Keratinocyte (primary cell): ENCODE measurements around the gene STK32B. TPM values are rescaled to one million over a fixed set of nuclear protein-coding genes. Genes with fewer than 3 reads are reported as not detected.

Experiments used
- DNase-seq: peaks from one replicate; pipeline ENCODE4 v3.0.0-alpha.2; 2011; ENCODE audit warnings: low read depth, missing footprints, low spot score
- FAIRE-seq: peaks from 2 replicates; lab custom pipeline; 2011; peaks lifted over from hg19 to GRCh38; lab: Jason Lieb, UNC
- H2AFZ ChIP-seq: 2 replicates; pipeline ENCODE4 v1.6.0; 2012; ENCODE audit warnings: low read length, control low read depth, inconsistent platforms; ENCODE audit not compliant: control insufficient read depth
- H3K27ac ChIP-seq: 2 replicates; pipeline ENCODE4 v1.5.1; 2011; ENCODE audit warnings: low read length; ENCODE audit not compliant: control insufficient read depth, insufficient read depth
- H3K27me3 ChIP-seq: 3 replicates; pipeline ENCODE4 v1.6.0; 2011; ENCODE audit warnings: low read length; ENCODE audit not compliant: control insufficient read depth, insufficient read depth; ENCODE audit errors: extremely low read depth
- H3K36me3 ChIP-seq, 2 experiments: 2 replicates in 1 of 2; 3 replicates in 1 of 2; pipeline ENCODE4 v1.5.1; 2011; ENCODE audit warnings: low read length in 2 of 2, mild to moderate bottlenecking in 1 of 2; ENCODE audit not compliant: control insufficient read depth in 2 of 2, insufficient read depth in 2 of 2; ENCODE audit errors: extremely low read depth in 1 of 2
- H3K4me1 ChIP-seq: 3 replicates; pipeline ENCODE4 v1.5.1; 2011; ENCODE audit warnings: low read length; ENCODE audit not compliant: control insufficient read depth, insufficient read depth; ENCODE audit errors: extremely low read depth
- H3K4me2 ChIP-seq: 3 replicates; pipeline ENCODE4 v1.6.0; 2011; ENCODE audit warnings: low read depth, low read length; ENCODE audit not compliant: control insufficient read depth, insufficient read depth; ENCODE audit errors: extremely low read depth
- H3K4me3 ChIP-seq, 3 experiments: fragments of 200-600 bp in 1 of 3; sonication (generic) in 1 of 3; 2 replicates in 2 of 3; 3 replicates in 1 of 3; pipeline ENCODE4 v1.5.1; 2011 to 2016; ENCODE audit warnings: low read length in 3 of 3, mild to moderate bottlenecking in 3 of 3, control low read depth in 2 of 3, inconsistent platforms in 1 of 3, low read depth in 1 of 3, mixed read lengths in 1 of 3, mixed run types in 1 of 3, moderate library complexity in 1 of 3; ENCODE audit not compliant: control insufficient read depth in 2 of 3, insufficient read depth in 2 of 3; ENCODE audit errors: extremely low read depth in 1 of 3
- H3K79me2 ChIP-seq: 2 replicates; pipeline ENCODE4 v1.6.0; 2012; ENCODE audit warnings: low read length; ENCODE audit not compliant: control insufficient read depth, insufficient read depth
- H3K9ac ChIP-seq: 3 replicates; pipeline ENCODE4 v1.6.0; 2011; ENCODE audit warnings: low read length; ENCODE audit not compliant: control insufficient read depth, insufficient read depth; ENCODE audit errors: extremely low read depth
- H3K9me1 ChIP-seq: 3 replicates; pipeline ENCODE4 v1.6.0; 2011; ENCODE audit warnings: low read length; ENCODE audit not compliant: control insufficient read depth, insufficient read depth; ENCODE audit errors: extremely low read depth
- H3K9me3 ChIP-seq: 2 replicates; pipeline ENCODE4 v1.5.1; 2012; ENCODE audit warnings: low read depth, low read length; ENCODE audit not compliant: control insufficient read depth
- H4K20me1 ChIP-seq: 3 replicates; pipeline ENCODE4 v1.6.0; 2011; ENCODE audit warnings: low read length; ENCODE audit not compliant: control insufficient read depth, insufficient read depth; ENCODE audit errors: extremely low read depth
- EZH2 ChIP-seq: IDR thresholded peaks from one replicate; pipeline ENCODE4 v1.6.1; 2012; ENCODE audit warnings: inconsistent platforms, mild to moderate bottlenecking, low read length, moderate library complexity
- dilution Hi-C: fragments of 300-500 bp; cut with MboI; formaldehyde crosslinking; loops from one replicate; pipeline ENCODE4 v1.7.0; 2020; ENCODE audit warnings: low sequenced_read_pairs; ENCODE audit not compliant: extremely low pct_ligation_motif_present
- polyA plus RNA-seq, 5 experiments: library from polyadenylated mRNA; depleted of rRNA in 3 of 5; stranded (reverse) in 3 of 5; stranded (forward) in 1 of 5; unstranded in 1 of 5; fragments of >200 nt; gene quantifications; 1 replicate in 1 of 5; 2 replicates in 3 of 5; 3 replicates in 1 of 5; pipeline versions ENCODE4 v1.2.1 to v1.2.3, GENCODE V29; 2011 to 2012; ENCODE audit warnings: missing spikeins in 2 of 5, low read depth in 1 of 5, low replicate concordance in 1 of 5
- TF ChIP-seq, protein P1 (sequence below), 3 experiments: IDR thresholded peaks in 1 of 3; conservative IDR thresholded peaks in 1 of 3; optimal IDR thresholded peaks in 1 of 3; 2 replicates in 2 of 3; 3 replicates in 1 of 3; pipeline versions ENCODE3 to v1.5.1; 2011; ENCODE audit warnings: low read length in 3 of 3, mild to moderate bottlenecking in 3 of 3, moderate library complexity in 2 of 3, control low read depth in 1 of 3, inconsistent platforms in 1 of 3; ENCODE audit not compliant: insufficient read depth in 2 of 3; ENCODE audit errors: extremely low read depth in 1 of 3

STK32B gene
- polyA plus RNA-seq, 1 donor (not counting 4 experiments of a cell fraction or from before 2014, with no cell fraction given), result 3.4 TPM

DNA sequence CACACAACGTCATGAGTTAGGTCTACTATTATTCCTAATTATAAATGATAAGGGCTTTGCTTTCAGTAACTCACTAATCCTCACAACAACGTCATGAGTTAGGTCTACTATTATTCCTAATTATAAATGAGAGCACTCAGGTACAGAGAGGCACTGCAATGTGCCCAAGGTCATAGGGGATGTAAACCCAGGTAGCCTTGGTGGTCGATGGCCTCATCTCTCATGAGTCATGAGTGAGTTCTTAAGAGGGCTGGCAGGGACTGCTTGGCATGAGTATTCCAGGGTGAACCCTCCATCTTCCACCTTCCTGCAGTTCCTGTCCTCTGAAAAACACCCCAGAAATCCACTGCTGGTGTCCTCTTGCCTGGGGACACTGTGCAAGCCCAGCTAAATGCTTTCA lies 317.1 kb downstream of the STK32B start:
- Histone ChIP-seq H3K27ac (no peak overlapping the region), H3K79me2 (no peaks in the 10 kb centered on the region), H3K4me3 (no peak overlapping the region), H3K9me1 (no peaks in the 10 kb centered on the region), H3K27me3 (no peaks in the 10 kb centered on the region), H3K4me1 (peaks cover 24% of the 10 kb centered on the region), H3K4me2 (no peak overlapping the region), H3K9ac (no peak overlapping the region), H3K9me3 (no peaks in the 10 kb centered on the region), H3K36me3 (no peaks in the 10 kb centered on the region), H2AFZ (no peak overlapping the region), H4K20me1 (no peaks in the 10 kb centered on the region)
- FAIRE-seq, result no peak
- dilution Hi-C loops, result no loop called here
- DNase-seq, result no peak
- TF ChIP-seq, protein P1, sequence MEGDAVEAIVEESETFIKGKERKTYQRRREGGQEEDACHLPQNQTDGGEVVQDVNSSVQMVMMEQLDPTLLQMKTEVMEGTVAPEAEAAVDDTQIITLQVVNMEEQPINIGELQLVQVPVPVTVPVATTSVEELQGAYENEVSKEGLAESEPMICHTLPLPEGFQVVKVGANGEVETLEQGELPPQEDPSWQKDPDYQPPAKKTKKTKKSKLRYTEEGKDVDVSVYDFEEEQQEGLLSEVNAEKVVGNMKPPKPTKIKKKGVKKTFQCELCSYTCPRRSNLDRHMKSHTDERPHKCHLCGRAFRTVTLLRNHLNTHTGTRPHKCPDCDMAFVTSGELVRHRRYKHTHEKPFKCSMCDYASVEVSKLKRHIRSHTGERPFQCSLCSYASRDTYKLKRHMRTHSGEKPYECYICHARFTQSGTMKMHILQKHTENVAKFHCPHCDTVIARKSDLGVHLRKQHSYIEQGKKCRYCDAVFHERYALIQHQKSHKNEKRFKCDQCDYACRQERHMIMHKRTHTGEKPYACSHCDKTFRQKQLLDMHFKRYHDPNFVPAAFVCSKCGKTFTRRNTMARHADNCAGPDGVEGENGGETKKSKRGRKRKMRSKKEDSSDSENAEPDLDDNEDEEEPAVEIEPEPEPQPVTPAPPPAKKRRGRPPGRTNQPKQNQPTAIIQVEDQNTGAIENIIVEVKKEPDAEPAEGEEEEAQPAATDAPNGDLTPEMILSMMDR (optimal IDR thresholded peaks at IDR 0.05 in 1 of 3, IDR thresholded peaks at IDR 0.05 in 1 of 3, conservative IDR thresholded peaks at IDR 0.05 in 1 of 3; ENCODE audit: extremely low read depth in 1 of 3, insufficient read depth in 2 of 3, low read length in 3 of 3), result no peak
- TF ChIP-seq EZH2, result no peak

DNA sequence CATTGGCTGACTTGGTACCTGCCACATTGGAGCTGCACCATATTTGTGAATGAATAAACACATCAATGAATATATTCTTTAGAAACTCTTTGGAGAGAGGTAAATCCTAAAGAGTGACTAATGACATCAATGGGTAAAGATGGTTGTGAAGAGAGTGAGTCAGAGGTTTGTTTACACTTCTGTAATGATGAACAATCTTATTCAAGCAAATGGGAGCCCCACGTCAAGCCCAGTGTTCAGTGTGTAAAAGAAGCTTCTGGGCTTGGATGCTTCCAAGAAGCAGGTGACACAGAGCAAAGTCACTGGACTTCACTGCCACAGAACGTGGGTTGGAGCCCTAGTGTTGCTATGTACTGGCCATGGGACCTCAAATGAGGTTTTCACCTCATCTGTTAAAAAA lies 319.0 kb downstream of the STK32B start:
- Histone ChIP-seq H3K36me3 (no peaks in the 10 kb centered on the region), H3K9me3 (no peaks in the 10 kb centered on the region), H3K9ac (no peak overlapping the region), H2AFZ (no peak overlapping the region), H3K79me2 (no peaks in the 10 kb centered on the region), H3K4me3 (no peak overlapping the region), H3K4me2 (no peak overlapping the region), H3K27me3 (no peaks in the 10 kb centered on the region), H3K4me1 (peaks cover 20% of the 10 kb centered on the region), H3K9me1 (no peaks in the 10 kb centered on the region), H3K27ac (no peak overlapping the region), H4K20me1 (no peaks in the 10 kb centered on the region)
- DNase-seq (no peak), FAIRE-seq (peak; percentile 44)
- dilution Hi-C loops, result no loop called here
- no peak for TF ChIP-seq EZH2
- TF ChIP-seq, protein P1 (optimal IDR thresholded peaks at IDR 0.05 in 1 of 3, IDR thresholded peaks at IDR 0.05 in 1 of 3, conservative IDR thresholded peaks at IDR 0.05 in 1 of 3; ENCODE audit: extremely low read depth in 1 of 3, insufficient read depth in 2 of 3, low read length in 3 of 3), result no peak
